Smooth muscle cell (in vitro differentiated cells): Measurements from ENCODE around the gene HS1BP3. TPM values are rescaled to one million over a fixed set of nuclear protein-coding genes. Genes with fewer than 3 reads are reported as not detected.

Experiments
- DNase-seq: peaks from one replicate; lab custom pipeline; 2025; ENCODE audit not compliant: unreplicated experiment; lab: John Stamatoyannopoulos, UW
- H2AFZ ChIP-seq: fragments of 200-600 bp; sonication (generic); 2 replicates; pipeline ENCODE4 v1.6.0; 2016; ENCODE audit warnings: antibody characterized with exemption, low read depth, mild to moderate bottlenecking
- H3F3A ChIP-seq: fragments of 200-600 bp; sonication (generic); 2 replicates; pipeline ENCODE4 v1.6.0; 2017; ENCODE audit warnings: antibody characterized with exemption, low read depth
- H3K27ac ChIP-seq: fragments of 200-600 bp; sonication (generic); 2 replicates; pipeline ENCODE4 v1.5.1; 2016; ENCODE audit warnings: low read depth, mild to moderate bottlenecking
- H3K27me3 ChIP-seq: fragments of 200-600 bp; sonication (generic); 2 replicates; pipeline ENCODE4 v1.6.1; 2016; ENCODE audit warnings: low read depth, mild to moderate bottlenecking
- H3K36me3 ChIP-seq: fragments of 200-600 bp; sonication (generic); 2 replicates; pipeline ENCODE4 v1.5.1; 2016; ENCODE audit warnings: low read depth
- H3K4me1 ChIP-seq: fragments of 200-600 bp; sonication (generic); 2 replicates; pipeline ENCODE4 v1.5.1; 2016; ENCODE audit warnings: low read depth
- H3K4me2 ChIP-seq: fragments of 200-600 bp; sonication (generic); 2 replicates; pipeline ENCODE4 v1.6.0; 2016; ENCODE audit warnings: mild to moderate bottlenecking
- H3K4me3 ChIP-seq: fragments of 200-600 bp; sonication (generic); 2 replicates; pipeline ENCODE4 v1.5.1; 2016; ENCODE audit warnings: mild to moderate bottlenecking
- H3K79me2 ChIP-seq: fragments of 200-600 bp; sonication (generic); 2 replicates; pipeline ENCODE4 v1.6.0; 2016; ENCODE audit warnings: low read depth, mild to moderate bottlenecking
- H3K9ac ChIP-seq: fragments of 200-600 bp; sonication (generic); 2 replicates; pipeline ENCODE4 v1.6.0; 2016; ENCODE audit warnings: low read depth
- H3K9me3 ChIP-seq: fragments of 200-600 bp; sonication (generic); replicated peaks from 2 replicates; pipeline ENCODE4 v1.5.1; 2016; ENCODE audit warnings: low read depth
- H4K20me1 ChIP-seq: fragments of 200-600 bp; sonication (generic); 2 replicates; pipeline ENCODE4 v1.6.0; 2016; ENCODE audit warnings: low read depth
- WGBS: methylation state at CpG from one replicate; pipeline ENCODE4 v1.1.7; 2016; ENCODE audit warnings: low lambda C conversion rate; 5-methylcytosine and 5-hydroxymethylcytosine counted together
- polyA plus RNA-seq: library from polyadenylated mRNA; unstranded; fragments of >200 nt; fragmentation: Nextera tagmentation; extraction: Ambion mirVana; gene quantifications from 2 replicates; pipeline ENCODE4 v1.2.1, GENCODE V29; 2016
- total RNA-seq: library from RNA; depleted of rRNA; stranded (reverse); fragments of >200 nt; gene quantifications from 2 replicates; pipeline ENCODE4 v1.2.3, GENCODE V29; 2014
- TF ChIP-seq, protein P1 (sequence below): fragments of 200-600 bp; sonication (generic); IDR thresholded peaks from 2 replicates; pipeline ENCODE4 v1.5.1; 2017; ENCODE audit warnings: borderline replicate concordance, mild to moderate bottlenecking, antibody characterized with exemption; ENCODE audit not compliant: insufficient read depth, poor library complexity, severe bottlenecking

The HS1BP3 gene
- total and polyA plus RNA-seq, 2 experiments from 2014 or later, result 9.3 to 20.4 TPM

DNA sequence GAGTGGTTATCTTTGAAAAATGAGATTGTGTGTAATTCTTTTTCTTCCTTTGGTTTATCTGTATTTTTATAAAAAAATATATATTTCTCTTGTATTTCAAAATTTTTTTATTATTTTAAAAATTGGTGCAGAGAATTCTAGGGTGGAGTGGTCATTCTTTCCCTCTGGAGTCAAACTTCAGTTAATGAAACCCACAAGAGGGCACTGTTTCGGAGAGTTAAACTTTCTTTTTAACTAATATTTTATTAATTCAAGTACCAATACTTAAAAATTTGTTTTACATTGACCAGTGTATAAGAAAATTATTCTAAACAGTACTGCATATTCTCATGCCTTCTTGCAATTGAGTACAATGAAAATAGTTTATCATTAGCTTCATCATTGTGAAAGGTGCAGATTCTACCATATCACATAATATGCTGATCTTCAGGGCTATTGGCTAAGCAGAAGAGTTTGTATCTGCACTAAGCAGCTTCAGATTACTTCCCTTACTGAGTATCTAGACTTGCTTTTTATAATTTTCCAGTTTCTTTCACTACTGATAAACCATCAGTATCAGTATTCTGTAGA is 50.1 kb downstream of the HS1BP3 start:
- no peak overlapping the region for H3K4me3 ChIP-seq
- H3K9ac ChIP-seq, result no peak overlapping the region
- 68% methylated on average over 1 of the region's 1 CpG for WGBS
- H3K79me2 ChIP-seq, result no peaks in the 10 kb centered on the region
- peaks cover 19% of the 10 kb centered on the region for H3F3A ChIP-seq
- no peaks in the 10 kb centered on the region for H3K36me3 ChIP-seq
- H3K9me3 ChIP-seq, result no peaks in the 10 kb centered on the region
- H3K4me2 ChIP-seq, result peak overlapping the region; percentile 7
- DNase-seq, result no peak
- H3K4me1 ChIP-seq, result peaks cover 31% of the 10 kb centered on the region
- TF ChIP-seq, protein P1, sequence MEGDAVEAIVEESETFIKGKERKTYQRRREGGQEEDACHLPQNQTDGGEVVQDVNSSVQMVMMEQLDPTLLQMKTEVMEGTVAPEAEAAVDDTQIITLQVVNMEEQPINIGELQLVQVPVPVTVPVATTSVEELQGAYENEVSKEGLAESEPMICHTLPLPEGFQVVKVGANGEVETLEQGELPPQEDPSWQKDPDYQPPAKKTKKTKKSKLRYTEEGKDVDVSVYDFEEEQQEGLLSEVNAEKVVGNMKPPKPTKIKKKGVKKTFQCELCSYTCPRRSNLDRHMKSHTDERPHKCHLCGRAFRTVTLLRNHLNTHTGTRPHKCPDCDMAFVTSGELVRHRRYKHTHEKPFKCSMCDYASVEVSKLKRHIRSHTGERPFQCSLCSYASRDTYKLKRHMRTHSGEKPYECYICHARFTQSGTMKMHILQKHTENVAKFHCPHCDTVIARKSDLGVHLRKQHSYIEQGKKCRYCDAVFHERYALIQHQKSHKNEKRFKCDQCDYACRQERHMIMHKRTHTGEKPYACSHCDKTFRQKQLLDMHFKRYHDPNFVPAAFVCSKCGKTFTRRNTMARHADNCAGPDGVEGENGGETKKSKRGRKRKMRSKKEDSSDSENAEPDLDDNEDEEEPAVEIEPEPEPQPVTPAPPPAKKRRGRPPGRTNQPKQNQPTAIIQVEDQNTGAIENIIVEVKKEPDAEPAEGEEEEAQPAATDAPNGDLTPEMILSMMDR, result peak; percentile 47
- no peak overlapping the region for H3K27ac ChIP-seq
- H3K27me3 ChIP-seq, result no peaks in the 10 kb centered on the region
- no peak overlapping the region for H2AFZ ChIP-seq
- H4K20me1 ChIP-seq, result no peaks in the 10 kb centered on the region

DNA sequence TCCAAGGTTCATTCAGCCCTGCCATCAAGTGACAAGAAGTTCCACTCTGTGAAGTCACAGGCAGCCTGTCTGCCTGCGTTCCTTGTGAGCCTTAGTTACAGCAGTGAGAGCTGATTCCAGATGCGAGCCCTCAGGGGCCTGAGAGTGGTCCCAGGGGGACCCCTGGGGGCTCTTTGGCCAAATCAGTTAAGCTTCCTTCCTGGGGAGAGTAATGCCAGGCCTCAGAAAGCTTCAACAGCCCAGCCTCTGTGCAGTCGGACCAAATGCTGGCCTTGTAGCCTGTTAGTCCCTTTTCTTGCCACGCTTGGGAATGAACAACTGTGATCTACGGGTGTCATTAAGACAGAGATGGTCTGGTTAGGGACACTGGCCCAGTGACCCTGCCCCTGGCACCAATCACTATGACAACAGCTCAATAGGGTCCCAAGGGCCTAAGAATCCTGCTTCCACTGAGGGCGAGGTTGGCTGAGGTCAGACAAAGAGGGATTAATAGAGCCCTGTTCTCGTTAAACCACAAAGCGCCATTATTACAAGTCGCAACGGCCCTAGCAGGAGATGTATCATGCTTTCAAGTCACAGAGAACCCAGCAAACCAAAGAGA is 50.9 kb downstream of the HS1BP3 start:
- TF ChIP-seq, protein P1, result no peak
- H3K36me3 ChIP-seq, result no peaks in the 10 kb centered on the region
- WGBS, result 64% methylated on average over 10 of the region's 10 CpGs
- H3K9ac ChIP-seq, result no peak overlapping the region
- no peak for DNase-seq
- no peaks in the 10 kb centered on the region for H3K9me3 ChIP-seq
- peaks cover 40% of the 10 kb centered on the region for H3K4me1 ChIP-seq
- no peak overlapping the region for H3K27ac ChIP-seq
- H2AFZ ChIP-seq, result peak overlapping the region; percentile 22
- peak overlapping the region; percentile 7 for H3K4me2 ChIP-seq
- peaks cover 19% of the 10 kb centered on the region for H3F3A ChIP-seq
- H3K79me2 ChIP-seq, result no peaks in the 10 kb centered on the region
- H3K4me3 ChIP-seq, result no peak overlapping the region
- no peaks in the 10 kb centered on the region for H3K27me3 ChIP-seq
- no peaks in the 10 kb centered on the region for H4K20me1 ChIP-seq

DNA sequence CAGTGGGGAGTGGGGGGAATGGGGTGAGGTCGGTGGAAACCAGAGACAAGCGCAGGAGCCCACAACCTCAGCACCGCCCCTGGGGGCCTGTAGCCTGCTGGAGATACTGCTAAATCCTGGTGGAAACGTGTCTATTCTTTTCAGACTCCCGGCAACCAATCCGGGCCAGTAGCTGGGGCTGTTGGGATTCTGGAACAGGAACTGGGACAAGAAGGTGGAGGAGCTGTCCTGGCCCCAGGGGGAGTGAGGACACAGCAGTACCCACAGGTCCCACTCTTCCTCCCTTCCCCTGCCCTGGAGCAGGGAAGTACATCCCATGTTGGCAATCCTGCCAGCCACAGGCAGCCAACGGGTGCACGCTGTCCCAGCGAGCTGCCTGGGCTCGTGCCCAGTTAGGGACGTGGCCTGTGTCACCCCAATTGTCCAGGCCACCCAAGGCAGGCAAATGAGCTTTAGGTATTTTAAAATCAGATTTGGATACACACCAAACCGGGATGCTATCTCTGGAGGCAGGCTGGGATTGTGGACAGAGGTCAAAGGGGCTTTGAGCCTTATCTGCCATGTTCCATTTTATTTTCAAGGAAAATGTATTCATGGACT is 51.8 kb downstream of the HS1BP3 start:
- H3K4me1 ChIP-seq, result peaks cover 47% of the 10 kb centered on the region
- no peak overlapping the region for H3K4me3 ChIP-seq
- no peak overlapping the region for H3K9ac ChIP-seq
- H3K36me3 ChIP-seq, result no peaks in the 10 kb centered on the region
- H3F3A ChIP-seq, result peaks cover 19% of the 10 kb centered on the region
- H3K27me3 ChIP-seq, result no peaks in the 10 kb centered on the region
- H3K79me2 ChIP-seq, result no peaks in the 10 kb centered on the region
- DNase-seq, result no peak
- H3K27ac ChIP-seq, result no peak overlapping the region
- TF ChIP-seq, protein P1, result no peak
- 78% methylated on average over 12 of the region's 12 CpGs for WGBS
- no peak overlapping the region for H3K4me2 ChIP-seq
- no peak overlapping the region for H2AFZ ChIP-seq
- no peaks in the 10 kb centered on the region for H4K20me1 ChIP-seq
- H3K9me3 ChIP-seq, result no peaks in the 10 kb centered on the region
